GM18511 (cell line): ENCODE results near the gene ADAMTS8.
"Not testable (repeated sequence)": the region's sequence is repeated elsewhere in the genome, so short reads cannot be mapped to it uniquely, and the experiment has no call there.

Source experiments
- ATAC-seq: cut with Tn5 transposase; IDR thresholded peaks from one replicate; pipeline ENCODE4 v1.9.1; 2021; ENCODE audit warnings: mild to moderate bottlenecking, moderate library complexity; ENCODE audit not compliant: unreplicated experiment

ADAMTS8 gene

DNA sequence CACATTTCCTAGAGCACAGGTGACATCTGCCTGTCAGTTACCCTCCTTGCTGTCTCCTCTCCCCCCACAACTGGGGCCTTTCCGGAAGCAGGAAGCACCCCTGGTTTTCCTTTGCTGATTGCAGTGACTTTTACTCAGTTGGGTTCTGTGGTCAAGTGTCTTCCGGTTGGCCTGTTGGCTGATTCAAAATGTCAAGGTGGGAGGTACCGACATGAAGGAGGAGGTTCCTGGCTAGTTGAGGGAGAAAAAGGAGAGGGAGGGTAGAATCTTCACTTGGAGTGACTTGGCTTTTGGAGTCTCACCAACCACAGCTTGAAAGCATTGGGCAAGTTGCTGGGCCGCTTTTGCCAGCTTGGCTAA, 10.7 kb upstream of the ADAMTS8 start:
- no peak for ATAC-seq

GRCh38 chr11:130438401-130439159, 10.2 kb upstream of the ADAMTS8 start:
- ATAC-seq, result not testable (repeated sequence)

- no peak for ATAC-seq
Observed at GRCh38 chr11:130437848-130438247, 9.4 kb upstream of the ADAMTS8 start.

DNA sequence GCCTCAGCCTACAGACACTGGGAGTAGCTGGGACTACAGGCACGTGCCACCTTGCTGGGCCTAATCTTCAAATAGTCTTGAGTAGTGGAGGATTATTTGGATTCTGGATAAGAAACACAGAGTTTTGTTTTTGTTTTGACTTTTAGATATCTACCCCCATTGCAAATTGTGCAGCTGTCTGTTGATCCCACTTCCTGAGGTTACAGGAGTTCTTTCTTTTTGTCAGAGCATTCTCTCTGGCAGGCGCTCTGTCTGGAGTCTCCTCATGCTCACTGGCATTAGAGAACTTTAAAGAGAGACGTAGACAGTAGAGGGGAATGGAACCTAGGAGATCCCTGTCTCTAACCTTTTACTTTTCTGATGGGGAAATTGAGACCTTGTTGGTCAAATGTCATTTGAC, 7.8 kb upstream of the ADAMTS8 start:
- no peak for ATAC-seq

DNA sequence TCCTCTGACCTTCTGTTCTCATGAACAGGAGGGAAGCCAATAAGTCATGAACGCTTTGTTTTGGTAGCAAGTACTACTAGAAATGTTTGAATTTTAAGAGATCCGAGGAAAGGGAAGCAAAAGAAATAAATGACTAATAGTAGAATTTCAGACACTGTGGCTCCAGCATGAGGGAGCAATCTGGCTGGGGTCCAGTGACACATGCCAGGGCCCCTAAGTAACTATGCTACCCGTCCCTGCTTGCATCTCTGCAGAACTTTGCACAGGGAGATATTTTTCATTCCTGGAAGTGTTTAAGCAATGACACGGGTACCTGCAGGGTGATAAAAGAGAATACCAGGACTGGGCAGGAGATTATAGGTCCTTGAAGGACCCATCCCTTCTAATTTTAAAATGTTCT, 7.3 kb upstream of the ADAMTS8 start:
- ATAC-seq, result no peak

DNA sequence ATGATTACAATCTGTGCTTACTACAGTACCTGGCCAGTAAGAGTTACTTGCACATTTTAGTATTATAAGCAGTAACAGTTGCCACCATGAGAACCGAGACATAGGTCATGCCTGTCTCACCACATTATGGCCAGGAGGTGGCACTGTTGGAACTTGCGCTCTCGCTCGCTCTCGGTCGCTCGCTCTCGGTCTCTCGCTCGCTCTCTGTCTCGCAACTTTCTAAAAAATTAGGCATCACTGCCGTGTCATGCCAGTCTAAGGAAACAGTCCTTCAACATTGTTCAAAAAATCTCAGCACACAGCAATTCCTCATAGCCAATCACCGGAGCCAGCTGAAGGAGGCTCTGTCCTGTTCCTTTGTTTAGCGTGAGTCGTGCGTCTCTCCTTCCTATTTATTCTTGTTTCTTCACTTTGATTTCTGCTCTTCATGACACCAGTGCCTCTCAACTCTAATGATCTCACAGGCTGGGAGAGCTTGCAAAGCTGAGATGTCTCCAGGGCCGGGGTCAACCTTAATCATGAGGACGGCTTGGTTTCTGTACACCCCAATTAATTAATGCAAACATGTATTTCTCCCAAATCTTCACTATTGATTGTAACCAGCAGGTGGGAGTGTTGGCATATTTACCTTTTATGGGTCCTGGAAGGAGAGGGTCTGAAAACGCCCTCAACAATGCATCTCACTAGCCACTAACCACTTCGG, 6.3 kb upstream of the ADAMTS8 start:
- ATAC-seq, result peak; percentile 93

- no peak for ATAC-seq
Observed at GRCh38 chr11:130433357-130433756, 4.9 kb upstream of the ADAMTS8 start.

- ATAC-seq, result no peak
Observed at GRCh38 chr11:130431801-130432200, 3.4 kb upstream of the ADAMTS8 start.

DNA sequence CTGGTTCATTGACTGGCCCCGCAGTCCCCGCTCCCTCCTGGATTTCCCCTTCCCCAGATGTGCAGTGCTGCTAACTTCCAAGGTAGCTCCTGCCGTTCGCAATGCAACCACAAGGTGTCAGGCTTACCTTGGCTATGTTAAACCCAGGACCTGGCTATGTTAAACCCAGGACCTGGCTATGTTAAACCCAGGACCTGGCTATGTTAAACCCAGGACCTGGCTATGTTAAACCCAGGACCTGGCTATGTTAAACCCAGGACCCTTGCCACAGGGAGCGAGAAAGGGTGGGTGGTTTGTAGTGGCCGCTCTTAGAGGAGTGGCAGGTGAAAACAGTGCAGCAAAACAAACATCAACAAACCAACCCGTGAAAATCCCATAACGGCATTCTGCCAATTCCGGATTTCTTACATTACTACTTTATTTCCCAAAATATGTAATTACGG, 2.9 kb upstream of the ADAMTS8 start:
- no peak for ATAC-seq

GRCh38 chr11:130429983-130430382, 1.6 kb upstream of the ADAMTS8 start:
- no peak for ATAC-seq

GRCh38 chr11:130429120-130429681, 792 bp upstream of the ADAMTS8 start:
- ATAC-seq, result no peak

DNA sequence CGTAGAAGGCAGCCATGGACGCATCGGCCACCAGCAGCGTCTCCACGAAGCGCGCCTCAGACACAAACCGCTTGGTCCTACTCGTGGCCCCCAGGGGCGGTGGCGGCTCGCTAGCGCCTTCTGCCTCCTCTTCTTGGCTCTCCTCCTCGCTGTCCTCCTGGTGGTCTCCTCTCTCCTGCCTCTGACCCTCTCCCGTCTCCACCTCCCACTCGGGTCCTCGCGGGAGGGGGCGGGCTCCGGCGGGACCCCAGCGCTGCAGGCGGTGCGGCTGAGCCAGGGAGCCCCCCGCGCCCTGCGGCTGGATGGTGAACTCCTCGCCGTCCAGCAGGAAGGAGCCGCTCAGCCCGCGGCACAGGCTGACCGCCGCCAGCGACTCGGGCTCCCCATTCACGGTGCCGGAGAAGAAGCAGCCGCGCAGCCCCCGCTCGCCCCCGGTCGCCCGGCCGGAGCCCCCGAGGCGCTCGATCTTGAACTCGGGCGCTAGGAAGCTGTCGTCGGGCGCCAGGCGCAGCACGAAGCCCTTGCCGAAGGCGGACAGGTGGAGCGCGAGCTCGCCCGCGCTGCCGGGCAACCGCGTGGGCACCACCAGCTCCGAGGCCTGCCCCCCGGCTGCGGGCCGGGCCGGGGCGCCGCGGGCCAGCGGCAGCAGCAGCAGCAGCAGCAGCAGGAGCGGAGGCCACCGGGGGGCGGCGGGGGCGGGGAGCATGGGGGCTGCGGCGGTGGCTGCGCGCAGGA, 661 bp downstream of the ADAMTS8 start:
- ATAC-seq, result no peak

DNA sequence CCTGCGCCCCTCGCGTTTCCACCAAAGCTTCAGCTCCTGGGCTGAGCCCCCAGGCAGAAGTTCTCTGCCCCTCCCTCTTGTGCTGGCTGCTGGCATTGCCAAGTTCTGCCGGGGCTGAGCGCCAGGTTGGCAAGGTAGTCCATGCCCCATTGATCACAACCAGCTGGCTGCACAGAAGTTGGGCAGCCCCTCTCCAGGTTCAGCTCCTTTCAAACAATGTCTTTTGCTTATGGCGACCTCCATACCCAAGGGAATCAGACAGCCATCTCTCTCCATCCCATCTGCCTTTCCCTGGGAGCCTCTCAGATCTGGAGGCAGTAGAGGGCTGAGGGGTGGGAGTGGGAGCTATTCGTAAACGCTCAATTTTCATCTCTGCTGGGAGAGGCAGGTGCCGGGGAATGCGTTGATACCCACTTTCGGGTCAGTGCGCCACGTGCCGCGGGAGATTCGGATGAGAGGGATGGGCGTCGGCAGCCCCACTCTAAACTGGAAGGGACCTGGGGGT, 1.5 kb downstream of the ADAMTS8 start:
- ATAC-seq, result no peak

DNA sequence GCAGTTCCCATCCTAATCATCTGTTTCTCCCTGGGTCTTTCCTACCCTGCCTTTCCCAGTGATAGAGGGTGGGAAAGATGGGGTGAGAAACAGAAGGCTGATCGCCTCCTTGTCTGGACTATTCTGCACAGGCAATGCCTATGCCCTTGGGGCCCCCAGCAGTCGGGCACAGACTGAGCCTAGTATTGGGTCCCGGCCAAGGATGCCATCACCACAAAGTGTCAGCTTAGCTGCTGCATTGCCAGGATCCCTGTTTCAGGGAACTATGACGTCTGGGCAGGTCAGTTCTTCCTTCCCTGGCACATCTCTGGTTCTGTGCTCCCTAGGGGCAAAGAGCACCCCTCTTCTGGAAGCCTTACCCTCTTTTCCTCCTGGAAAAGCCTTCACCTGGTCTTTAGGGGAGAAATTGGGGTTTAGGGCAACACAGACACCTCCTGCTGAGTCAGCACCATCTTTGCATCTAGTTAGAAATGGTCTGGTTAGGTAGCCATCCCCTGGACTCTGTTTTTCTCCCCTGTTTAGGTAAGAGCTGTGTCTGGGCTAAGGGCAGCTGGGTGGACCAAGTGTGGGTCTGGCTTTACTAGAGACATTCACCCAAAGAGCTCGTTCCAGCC, 2.1 kb downstream of the ADAMTS8 start:
- no peak for ATAC-seq

- ATAC-seq, result no peak
Observed at GRCh38 chr11:130425156-130425555, 3.3 kb downstream of the ADAMTS8 start.

DNA sequence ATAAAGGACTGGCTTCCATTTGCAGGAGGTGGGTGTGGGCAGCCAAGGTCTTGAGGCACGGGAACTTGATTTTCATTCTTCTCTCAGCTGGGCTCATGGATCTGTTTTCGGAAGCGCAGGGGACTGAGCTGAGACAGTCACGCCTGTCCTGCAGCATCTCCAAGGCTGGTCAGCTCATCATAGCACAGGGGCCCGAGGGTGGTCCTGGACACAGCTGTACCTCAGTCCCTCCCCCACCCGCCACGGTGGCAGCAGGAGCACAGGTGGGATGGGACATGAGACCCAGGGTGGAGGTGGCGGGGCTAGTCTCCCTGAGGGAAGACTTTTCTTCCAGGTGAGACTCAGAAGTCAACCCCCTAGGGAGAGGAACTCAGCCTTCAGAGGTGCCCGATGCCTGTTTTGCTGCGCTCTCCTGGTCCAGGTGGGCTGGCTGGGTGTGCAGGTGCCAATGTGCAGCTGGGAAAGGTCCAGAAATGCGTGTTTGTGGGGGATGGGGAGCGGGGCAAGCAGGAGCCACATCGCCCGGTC, 3.7 kb downstream of the ADAMTS8 start:
- no peak for ATAC-seq

DNA sequence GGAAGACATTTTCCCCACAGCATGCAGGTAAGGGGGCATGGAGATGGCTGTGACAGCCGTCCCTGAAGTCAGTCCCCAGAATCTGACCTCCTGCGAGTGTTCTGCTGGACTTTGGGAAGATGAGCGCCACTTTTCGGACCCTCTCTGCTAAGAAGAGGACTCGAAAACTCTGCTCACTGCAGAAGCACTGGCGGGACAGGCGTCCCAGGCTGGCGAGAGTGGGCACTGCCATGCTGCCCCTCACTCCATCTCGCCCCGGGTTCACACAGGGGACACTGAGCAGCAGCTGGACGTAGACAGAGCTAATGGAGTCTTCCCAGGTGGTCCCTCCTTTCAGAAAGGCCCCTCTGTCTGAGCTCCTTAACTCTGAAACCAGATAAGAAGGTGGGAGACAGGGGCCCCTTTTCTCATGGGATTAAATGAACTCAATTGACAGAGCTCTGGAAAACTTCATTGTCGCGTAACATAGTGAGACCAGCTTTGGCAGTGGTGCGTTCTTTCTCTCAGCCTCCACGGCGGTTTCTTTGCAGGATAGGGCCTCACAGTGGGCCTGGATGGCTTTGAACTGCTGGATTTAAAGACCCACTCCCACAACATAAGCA, 4.8 kb downstream of the ADAMTS8 start:
- no peak for ATAC-seq

- no peak for ATAC-seq
Observed at GRCh38 chr11:130422251-130422995, 6.0 kb downstream of the ADAMTS8 start.

DNA sequence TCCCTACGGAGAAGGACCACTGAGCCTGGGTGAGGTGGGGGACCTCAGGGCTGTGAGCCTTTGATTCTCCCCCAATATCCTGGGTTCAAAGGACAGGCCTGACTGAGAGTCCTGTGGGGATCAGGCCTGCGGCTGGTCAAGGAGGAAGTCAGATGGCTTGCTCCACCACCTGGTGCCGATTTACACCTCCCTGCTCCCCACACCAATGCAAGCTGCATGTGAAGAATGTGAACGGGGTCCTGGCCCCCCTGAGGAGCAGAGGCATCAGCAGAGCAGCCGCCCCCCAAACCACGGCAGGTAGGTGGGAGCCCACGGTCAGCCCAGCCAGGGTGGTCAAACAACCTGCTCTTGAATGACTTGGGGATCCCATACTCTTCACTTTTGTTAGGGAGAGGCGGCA, 6.7 kb downstream of the ADAMTS8 start:
- ATAC-seq, result no peak

GRCh38 chr11:130421199-130421585, 7.2 kb downstream of the ADAMTS8 start:
- no peak for ATAC-seq
